Kidney epithelial cell (primary cell): Measurements from ENCODE around the gene NMNAT2. TPM values are rescaled to one million over a fixed set of nuclear protein-coding genes. Genes with fewer than 3 reads are reported as not detected.

Experiments used
- DNase-seq: peaks from one replicate; pipeline ENCODE4 v3.0.0-alpha.2; 2010; ENCODE audit warnings: low read depth
- H3K27me3 ChIP-seq: 2 replicates; pipeline ENCODE4 v1.6.0; 2011; ENCODE audit warnings: low read length; ENCODE audit not compliant: control insufficient read depth, insufficient read depth
- H3K36me3 ChIP-seq: 2 replicates; pipeline ENCODE4 v1.5.1; 2011; ENCODE audit warnings: low read length; ENCODE audit not compliant: control insufficient read depth, insufficient read depth
- H3K4me3 ChIP-seq: 2 replicates; pipeline ENCODE4 v1.5.1; 2011; ENCODE audit warnings: low read depth, mild to moderate bottlenecking, control low read depth, low read length
- total RNA-seq: library from RNA; depleted of rRNA; stranded (reverse); fragments of >200 nt; gene quantifications from 2 replicates; pipeline ENCODE4 v1.2.3, GENCODE V29; 2015
- TF ChIP-seq, protein P1 (sequence below): IDR thresholded peaks from 2 replicates; pipeline ENCODE4 v1.5.1; 2011; ENCODE audit warnings: mild to moderate bottlenecking, moderate library complexity, low read length, control low read depth, inconsistent platforms; ENCODE audit not compliant: insufficient read depth, poor library complexity, severe bottlenecking

Gene NMNAT2
- total RNA-seq, 1 donor from 2014 or later: 1.0 TPM

DNA sequence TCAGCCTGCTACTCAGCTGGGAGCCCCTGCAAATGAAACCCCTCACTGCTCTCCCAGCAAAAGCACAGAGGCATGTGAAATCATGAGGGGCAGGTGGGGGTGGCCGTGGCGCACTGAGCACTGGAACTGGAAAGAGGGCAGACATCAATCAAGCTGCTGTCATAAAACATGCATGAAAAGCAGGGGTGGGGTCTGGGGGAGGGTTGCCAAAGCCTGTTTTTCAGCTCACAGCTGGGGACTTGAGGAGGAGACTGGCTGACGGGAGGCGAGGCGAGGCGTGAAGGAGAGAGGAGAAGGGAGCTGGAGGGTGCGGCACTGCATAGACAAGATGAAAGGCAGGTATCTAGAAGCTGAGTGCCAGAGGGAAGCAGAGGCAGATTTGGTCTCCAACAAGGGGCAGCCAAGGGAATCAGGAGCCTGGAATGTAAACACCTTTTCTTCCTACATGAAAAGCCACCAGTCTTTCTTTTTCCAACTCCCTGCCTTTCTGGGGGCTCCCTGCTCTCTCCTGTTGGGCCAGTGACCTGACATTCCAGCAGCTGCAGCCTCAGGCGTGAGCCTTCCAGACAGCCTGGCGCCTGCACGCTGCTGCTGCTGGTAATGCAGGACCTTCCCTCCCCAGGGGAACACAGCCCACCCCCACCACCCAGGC, 87.0 kb downstream of the NMNAT2 start:
- Histone ChIP-seq H3K4me3 (no peak overlapping the region), H3K36me3 (no peaks in the 10 kb centered on the region), H3K27me3 (peaks cover 12% of the 10 kb centered on the region)
- no peak for DNase-seq
- TF ChIP-seq, protein P1, sequence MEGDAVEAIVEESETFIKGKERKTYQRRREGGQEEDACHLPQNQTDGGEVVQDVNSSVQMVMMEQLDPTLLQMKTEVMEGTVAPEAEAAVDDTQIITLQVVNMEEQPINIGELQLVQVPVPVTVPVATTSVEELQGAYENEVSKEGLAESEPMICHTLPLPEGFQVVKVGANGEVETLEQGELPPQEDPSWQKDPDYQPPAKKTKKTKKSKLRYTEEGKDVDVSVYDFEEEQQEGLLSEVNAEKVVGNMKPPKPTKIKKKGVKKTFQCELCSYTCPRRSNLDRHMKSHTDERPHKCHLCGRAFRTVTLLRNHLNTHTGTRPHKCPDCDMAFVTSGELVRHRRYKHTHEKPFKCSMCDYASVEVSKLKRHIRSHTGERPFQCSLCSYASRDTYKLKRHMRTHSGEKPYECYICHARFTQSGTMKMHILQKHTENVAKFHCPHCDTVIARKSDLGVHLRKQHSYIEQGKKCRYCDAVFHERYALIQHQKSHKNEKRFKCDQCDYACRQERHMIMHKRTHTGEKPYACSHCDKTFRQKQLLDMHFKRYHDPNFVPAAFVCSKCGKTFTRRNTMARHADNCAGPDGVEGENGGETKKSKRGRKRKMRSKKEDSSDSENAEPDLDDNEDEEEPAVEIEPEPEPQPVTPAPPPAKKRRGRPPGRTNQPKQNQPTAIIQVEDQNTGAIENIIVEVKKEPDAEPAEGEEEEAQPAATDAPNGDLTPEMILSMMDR: peak; percentile 33

DNA sequence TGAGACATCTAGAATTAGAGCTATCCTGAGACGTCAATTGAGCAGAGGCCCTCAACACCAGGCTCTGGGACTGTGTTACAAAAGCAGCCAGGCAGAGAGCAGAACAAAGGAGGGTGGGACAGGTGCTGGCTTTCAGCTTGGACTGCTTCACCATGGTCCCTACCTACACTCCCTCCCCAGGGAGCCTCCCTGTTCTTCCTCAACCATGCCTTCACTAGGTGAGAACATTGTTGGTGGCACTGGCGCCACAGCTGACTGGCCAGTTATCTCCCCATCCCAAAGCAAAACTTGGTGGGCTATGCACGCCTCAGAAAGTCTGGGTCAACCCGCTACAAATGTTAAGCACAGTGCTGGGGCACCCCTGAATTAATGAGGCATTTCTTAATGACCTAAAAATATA, 87.8 kb downstream of the NMNAT2 start:
- Histone ChIP-seq H3K27me3 (peaks cover 12% of the 10 kb centered on the region), H3K36me3 (no peaks in the 10 kb centered on the region), H3K4me3 (no peak overlapping the region)
- TF ChIP-seq, protein P1: no peak
- no peak for DNase-seq

DNA sequence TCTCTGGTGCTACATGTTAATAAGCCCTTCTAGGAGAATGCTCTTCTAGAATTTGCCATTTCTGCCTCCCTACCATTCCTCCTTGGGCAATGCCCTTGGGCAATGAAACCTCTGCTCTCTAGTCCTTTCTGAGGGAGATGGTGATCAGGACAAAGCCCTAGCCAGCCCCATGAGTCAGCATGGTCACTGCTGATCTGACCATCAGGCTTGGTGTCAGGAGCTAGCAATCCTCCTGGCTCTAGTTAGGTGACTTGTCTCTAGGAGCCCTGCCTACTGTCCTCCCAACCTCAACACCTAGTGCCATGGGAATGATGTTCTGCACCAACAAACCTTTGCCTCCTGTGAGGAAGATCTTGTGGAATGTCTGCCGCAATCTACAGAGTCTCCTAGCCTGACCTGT, 89.8 kb downstream of the NMNAT2 start:
- DNase-seq: no peak
- no peak overlapping the region for H3K4me3 ChIP-seq
- H3K36me3 ChIP-seq: no peaks in the 10 kb centered on the region
- H3K27me3 ChIP-seq: peaks cover 12% of the 10 kb centered on the region
- TF ChIP-seq, protein P1: no peak

DNA sequence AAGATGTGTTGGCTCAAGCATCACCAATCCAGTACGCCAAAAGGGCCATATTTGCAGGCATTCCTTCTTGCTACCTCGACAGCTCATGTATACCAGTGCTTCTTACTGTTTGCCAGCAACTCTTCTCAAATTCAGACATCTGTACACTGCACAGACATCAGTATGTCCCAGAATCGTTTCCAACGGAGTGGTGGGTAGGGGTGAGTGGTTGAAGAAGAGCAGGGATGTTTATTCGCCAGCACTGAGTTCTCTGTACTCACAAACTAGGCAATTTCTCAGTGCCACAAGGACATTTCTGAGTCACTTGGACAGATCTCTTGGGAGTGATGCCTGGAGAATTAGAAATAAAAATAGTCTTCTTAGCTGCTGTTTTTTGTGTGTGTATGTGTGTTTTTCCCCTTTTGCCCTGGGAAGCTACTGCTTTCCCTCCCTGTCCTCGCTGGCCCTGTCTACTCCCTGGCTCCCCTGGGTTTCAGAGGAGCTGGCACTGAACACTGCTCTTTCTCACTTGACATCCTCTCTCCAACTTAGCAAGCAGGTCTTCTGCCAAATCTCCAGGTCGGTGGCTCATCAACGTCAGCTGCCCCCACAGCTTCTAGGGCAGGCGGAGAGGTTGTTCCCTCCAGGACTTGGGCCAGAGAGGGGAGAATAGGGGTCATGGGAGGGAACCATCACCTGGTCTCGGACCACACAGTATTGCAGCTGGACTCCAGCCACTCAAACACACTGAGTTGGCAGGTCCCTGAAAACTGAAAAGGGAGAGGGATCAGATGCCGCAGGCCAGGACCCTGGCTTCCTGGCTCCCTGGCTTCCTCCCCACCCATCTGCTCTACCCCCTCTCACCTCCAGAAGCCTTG, 90.5 kb downstream of the NMNAT2 start:
- Histone ChIP-seq H3K4me3 (no peak overlapping the region), H3K27me3 (peaks cover 12% of the 10 kb centered on the region), H3K36me3 (no peaks in the 10 kb centered on the region)
- TF ChIP-seq, protein P1: no peak
- DNase-seq: no peak

DNA sequence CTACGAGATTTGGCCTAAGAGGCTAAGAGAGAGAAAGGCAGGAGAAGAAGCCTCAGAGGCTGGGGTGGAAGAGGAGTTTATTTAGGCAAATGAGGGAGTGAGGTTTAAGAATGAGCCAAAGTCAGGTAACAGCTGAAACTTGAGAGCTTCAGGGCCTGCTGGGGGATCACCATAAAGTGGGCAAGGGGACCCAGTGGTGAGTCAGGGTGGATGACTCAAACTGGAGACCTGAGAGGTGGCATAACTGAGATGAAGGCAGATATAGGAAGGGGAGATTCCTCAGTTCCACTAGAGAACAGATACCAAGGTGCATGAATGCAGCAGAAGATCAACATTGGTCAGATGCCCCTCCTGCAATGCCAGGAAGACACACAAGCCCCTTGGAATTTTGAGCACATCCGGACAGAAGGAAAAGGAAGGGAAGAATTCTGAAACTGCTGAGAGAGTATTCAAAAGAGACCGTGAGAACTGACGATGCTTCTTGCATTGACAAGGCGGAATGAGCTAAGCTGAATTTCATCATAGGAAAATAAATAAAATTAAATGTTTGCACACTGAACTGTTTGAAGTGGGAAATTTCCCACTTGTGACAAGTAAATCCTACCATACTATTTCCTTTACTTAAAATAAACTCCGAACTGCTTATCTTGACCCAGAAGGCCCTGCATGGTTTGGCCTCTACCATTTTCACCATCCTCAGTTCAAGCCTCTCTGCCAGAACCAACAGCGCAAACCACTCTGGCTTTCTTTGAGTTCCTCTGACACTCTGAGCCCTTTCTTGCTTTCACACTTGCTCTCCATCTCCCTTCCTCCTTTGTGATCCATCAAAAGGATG, 94.1 kb downstream of the NMNAT2 start:
- no peaks in the 10 kb centered on the region for H3K27me3 ChIP-seq
- no peak overlapping the region for H3K4me3 ChIP-seq
- no peak for DNase-seq
- H3K36me3 ChIP-seq: no peaks in the 10 kb centered on the region
- TF ChIP-seq, protein P1: no peak
